Measurements from ENCODE around the gene PHF19.

Gene PHF19

GRCh38 chr9:120872791-120873502 is 4.0 kb downstream of the PHF19 start:
- no peak for DNase-seq (ENCODE audit: low read depth)
- no peak for TF ChIP-seq CTCF (IDR thresholded peaks at IDR 0.05; ENCODE audit: insufficient read depth, low read depth, low read length, missing control alignments)
- no peak overlapping the region for H3K4me3 ChIP-seq (ENCODE audit: low read depth, low read length)

- DNase-seq (ENCODE audit: low read depth), result no peak
- H3K4me3 ChIP-seq (ENCODE audit: low read depth, low read length), result no peak overlapping the region
- TF ChIP-seq CTCF (IDR thresholded peaks at IDR 0.05; ENCODE audit: insufficient read depth, low read depth, low read length, missing control alignments), result no peak
Observed at GRCh38 chr9:120870206-120870605, 6.8 kb downstream of the PHF19 start.

DNA sequence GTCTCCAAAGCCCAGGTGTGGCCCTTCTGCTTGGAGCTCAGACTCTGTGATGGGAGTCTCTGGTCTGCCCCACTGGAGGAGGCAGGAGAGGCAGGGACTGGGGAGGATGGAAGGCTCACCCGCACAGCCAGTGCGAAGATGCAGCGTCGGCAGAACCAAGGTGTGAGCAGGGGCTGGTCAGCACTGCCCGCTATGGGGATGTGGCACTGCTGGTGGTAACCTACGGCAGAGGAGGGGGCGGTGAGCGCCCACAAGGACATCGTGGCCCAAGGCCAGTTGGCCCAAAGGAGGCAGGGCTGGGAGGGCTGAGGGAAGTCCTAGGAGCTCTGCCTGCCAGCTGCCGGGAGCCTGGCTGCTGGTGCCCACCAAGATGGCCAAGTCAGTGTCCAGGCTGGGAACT is 7.3 kb downstream of the PHF19 start:
- no peak overlapping the region for H3K4me3 ChIP-seq (ENCODE audit: low read depth, low read length)
- DNase-seq (ENCODE audit: low read depth), result no peak
- TF ChIP-seq CTCF (IDR thresholded peaks at IDR 0.05; ENCODE audit: insufficient read depth, low read depth, low read length, missing control alignments), result no peak

DNA sequence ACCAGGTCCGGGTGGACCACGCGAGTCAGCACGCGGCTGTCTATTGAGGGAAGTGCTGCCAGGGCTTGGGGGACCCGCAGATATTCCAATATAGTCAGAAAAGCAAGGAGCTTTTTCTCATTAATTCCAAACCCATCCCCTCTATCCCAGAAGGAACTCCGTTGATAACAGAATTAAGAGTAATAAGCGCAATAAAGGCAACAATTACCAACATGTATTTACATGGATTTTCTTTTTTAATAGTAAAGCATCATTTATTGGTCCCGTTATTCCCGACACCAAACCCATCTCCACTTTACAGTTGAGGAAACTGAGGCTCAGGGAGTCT is 7.7 kb downstream of the PHF19 start:
- TF ChIP-seq CTCF (IDR thresholded peaks at IDR 0.05; ENCODE audit: insufficient read depth, low read depth, low read length, missing control alignments), result no peak

GRCh38 chr9:120868676-120869359 is 8.2 kb downstream of the PHF19 start:
- peak; percentile 98 for DNase-seq (ENCODE audit: low read depth)
- peak; percentile 63 for TF ChIP-seq CTCF (IDR thresholded peaks at IDR 0.05; ENCODE audit: insufficient read depth, low read depth, low read length, missing control alignments)
- peak overlapping the region; percentile 55 for H3K4me3 ChIP-seq (ENCODE audit: low read depth, low read length)

More for the DNA sequence above, 7.7 kb downstream of the PHF19 start:
- DNase-seq (ENCODE audit: low read depth), result no peak
- peak overlapping the region; percentile 55 for H3K4me3 ChIP-seq (ENCODE audit: low read depth, low read length)

DNA sequence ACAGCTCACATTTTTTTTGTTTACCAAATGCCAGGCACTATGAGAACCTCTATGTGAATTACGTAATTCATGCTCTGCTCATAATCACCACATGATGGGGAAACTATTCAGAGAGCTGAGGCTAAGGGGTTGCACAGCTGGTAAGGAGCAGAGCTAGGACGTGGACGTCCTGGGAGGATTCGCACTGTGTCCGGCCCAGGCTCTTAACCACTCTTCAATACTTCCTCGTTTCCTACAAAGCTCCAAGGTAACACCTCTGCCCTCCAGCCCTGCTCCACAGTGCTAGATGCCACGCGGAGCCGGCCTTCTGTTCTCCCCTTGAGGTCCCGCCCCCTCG is 8.7 kb downstream of the PHF19 start:
- H3K4me3 ChIP-seq (ENCODE audit: low read depth, low read length), result peak overlapping the region; percentile 54
- TF ChIP-seq CTCF (IDR thresholded peaks at IDR 0.05; ENCODE audit: insufficient read depth, low read depth, low read length, missing control alignments), result no peak
- no peak for DNase-seq (ENCODE audit: low read depth)
